IPS-11a (cell line): ENCODE data around the gene DNAH12.
"Not testable (repeated sequence)": the region's sequence is repeated elsewhere in the genome, so short reads cannot be mapped to it uniquely, and the experiment has no call there.

Source experiments
- H3K4me3 ChIP-seq: one replicate; pipeline ENCODE4 v1.5.1; 2013; ENCODE audit warnings: low read depth, low read length, control low read depth

DNAH12 gene

DNA sequence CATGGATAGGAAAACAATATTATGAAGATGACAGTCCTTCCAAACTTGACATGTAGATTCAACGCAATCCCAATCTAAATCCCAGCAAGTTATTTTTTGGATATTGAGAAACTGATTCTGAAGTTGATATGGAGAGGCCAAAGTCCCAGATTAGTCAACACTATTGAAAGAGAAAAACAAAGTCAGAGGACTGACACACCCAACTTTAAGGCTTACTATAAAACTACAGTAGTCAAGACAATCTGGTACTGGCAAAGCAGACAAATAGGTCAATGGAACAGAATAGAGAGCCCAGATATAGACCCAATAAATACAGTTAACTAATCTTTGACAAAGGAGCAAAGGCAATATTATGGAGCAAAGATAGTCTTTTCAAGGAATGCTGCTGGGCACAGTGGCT is 132.4 kb downstream of the DNAH12 start:
- no peak overlapping the region for H3K4me3 ChIP-seq

DNA sequence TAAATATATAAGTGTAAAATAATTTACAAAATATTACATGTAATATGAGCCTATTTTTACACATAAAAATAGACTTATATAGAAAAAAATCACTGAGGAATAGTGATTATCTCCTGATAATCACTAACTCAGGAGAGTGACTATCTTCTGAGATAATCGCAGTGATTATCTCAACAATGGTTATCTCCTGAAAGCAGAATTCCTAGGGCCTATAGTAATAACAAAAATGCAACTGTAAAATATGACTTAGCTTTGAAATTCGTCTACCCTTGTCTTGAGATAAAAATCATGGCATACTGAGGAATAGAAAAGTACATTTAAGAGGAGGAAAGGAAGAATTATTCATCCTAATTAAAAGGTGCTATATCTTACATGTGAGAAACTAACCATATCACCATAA is 134.7 kb downstream of the DNAH12 start:
- H3K4me3 ChIP-seq = no peak overlapping the region

DNA sequence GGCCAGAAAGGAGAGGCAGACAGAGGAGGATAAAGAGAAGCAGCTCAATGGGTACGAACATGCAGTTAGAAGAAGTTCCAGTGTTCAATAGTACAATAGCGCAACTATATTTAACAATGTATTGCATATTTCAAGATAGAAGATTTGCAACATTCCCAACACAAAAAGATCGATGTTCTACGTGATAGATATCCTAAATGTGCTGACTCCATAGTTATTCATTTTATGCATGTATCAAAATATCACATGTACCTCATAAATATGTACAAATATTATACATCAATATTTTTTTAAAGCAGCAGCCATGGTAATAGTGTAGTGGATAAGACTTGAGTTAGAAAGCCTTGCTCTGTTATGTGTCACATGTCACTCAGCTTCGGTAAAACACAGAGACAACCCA is 141.5 kb downstream of the DNAH12 start:
- no peak overlapping the region for H3K4me3 ChIP-seq

DNA sequence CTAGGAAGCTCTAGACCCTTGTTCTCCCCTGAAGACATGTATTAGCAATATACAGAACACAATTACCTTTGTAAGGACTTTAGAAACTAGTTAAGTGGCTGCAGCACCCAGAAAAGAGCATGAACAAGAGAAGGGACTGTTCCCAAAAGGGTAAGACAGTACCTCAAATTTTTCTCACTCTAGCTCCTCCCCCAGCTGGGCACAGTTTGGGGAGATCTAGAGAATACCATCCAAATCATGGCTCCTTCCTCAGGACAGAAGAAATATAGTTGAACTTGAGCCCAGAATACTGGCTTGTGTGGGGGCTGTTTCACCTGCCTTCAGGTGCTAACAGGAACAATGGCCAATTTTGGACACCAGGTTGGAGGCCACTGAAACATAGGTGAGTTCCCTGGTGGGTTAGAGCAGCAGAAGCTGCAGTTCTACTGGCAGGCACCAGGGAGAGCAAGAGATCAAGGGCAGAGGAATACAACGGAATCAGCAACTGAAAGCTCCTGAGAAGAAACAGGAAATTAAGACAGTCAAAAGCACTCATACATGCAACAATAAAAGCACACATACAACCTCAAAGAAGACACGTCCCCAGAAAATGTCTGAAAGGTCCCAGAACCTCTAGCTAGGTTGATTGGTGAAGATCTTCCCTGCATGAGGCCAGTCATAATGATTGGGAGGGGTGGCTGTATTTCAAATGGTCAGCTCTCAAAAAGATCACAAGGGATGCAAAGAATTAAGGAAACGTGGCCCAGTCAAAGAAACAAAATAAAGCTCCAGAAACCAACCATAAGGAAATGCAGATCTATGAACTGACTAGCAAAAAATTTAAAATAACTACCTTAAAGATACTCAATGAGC is 146.7 kb downstream of the DNAH12 start:
- no peak overlapping the region for H3K4me3 ChIP-seq

DNA sequence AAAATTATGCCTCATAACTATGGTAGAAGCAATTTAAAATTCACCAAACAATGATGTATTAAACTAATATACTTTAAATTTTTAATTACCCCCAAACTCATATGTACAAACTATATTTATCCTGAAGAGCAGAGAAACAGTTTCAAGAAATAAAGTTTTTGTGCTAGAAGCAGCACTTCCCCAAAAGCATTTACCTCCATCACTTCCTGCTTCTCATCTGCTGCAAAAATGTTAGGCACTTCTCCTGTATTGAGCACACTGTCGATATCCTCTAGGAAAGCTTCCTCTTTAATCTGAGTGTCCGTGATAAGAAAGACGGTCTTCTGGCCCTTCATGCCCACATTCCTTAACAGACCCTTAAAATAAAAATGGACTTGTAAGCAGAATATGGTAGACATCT is 150.2 kb downstream of the DNAH12 start:
- no peak overlapping the region for H3K4me3 ChIP-seq

DNA sequence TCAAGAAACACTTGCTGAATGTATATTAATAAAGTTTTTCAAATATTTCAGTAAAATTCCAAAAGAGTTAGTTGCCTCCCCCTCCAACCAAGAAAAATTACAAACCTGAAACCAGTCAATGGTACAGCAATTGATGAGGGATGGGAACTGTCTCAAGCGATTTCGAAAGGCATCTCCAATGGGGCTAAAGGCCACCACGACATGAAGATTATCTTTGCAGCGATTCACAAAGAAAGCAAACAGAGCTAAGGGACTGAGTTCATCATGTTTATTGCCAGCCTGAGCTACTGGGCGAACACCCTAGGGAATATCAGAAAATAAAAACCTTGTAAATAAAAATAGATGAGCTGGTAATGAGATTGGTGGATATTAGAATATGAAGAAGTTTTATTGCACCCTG is 152.4 kb downstream of the DNAH12 start:
- no peak overlapping the region for H3K4me3 ChIP-seq

DNA sequence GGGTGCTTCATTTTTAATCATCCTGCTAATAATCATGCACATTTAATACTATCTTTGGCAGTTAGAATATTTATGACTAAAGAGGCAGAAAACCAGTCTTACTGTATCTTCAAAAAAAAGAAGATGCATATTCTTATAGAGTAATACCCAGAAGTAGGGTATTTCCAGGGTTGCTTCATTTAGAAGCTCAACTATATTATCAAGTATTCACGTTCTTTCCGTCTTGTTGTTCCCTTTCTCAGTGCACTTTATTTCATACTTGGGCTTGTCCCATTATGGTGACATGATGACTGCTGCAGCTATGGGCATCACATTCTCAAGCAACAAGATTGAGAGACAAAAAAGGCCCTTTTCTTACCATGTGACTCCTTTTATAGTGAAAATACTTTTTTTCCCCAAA is 154.9 kb downstream of the DNAH12 start:
- no peak overlapping the region for H3K4me3 ChIP-seq

DNA sequence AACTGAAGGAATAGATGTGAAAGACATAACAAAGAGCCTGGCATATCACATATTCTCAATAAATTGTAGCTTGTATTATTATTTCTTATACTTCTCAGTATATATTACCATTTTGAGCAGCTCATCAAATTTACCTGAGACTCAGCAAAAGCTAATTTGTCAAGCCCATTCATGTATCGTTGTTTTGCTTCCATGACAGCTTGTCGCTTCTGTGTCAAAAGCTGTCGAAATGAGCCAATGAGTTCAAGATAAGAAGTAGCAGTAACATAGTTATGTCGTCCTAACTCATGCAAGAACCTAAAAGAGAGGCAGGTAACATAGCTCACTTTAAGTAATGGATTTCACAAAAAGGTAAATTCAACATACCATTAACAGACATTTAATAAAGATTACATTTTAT is 157.8 kb downstream of the DNAH12 start:
- H3K4me3 ChIP-seq = no peak overlapping the region

DNA sequence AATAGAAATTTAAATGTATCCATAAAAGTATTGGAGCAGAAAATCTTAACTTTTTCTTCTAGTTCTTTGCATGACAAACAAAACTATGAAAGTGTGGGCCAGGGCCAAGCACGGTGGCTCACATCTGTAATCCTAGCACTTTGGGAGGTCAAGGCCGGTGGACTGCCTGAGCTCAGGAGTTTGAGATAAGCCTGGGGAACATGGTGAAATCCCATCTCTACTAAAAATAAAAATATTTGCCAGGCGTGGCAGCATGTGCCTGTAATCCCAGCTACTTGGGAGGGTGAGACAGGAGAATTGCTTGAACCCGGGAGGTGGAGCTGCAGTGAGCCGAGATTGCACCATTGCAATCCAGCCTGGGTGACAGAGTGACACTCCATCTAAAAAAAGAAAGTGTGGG is 158.6 kb downstream of the DNAH12 start:
- H3K4me3 ChIP-seq = no peak overlapping the region

DNA sequence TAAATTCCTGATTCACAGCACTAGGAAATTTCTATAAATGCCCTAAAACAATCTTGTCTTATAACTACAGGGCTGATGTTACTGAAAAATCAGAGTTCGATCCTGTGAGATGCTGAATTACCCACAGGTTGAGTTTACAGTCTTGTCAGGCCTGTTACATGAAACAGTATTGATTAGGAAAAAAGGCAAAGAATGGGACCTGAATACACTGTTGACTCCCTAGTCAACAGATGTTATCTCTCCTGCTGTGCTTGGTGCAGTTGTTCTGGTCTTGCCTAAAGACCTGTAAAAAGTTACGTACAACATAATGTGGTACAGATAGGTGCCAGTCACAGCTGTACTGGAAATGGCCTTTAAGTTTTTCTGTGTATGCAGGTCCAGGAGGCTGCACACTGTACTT is 160.3 kb downstream of the DNAH12 start:
- H3K4me3 ChIP-seq = no peak overlapping the region

DNA sequence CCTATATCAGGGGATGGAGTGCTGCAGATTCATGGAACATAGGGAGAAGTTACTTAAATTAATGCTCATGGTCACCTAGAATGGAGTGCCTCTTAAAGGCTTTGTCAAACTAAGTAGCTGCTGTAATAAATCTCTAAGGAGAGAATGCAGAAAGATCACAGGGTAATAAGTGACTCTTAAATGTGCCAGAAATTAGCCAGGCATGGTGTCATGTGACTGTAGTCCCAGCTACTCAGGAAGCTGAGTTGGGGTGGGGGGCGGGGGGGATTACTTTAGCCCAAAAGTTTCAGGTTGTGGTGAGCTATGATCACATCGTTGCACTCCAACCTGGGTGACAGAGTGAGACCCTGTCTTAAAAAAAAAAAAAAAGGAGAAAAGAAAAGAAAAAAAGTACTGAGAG is 160.7 kb downstream of the DNAH12 start:
- no peak overlapping the region for H3K4me3 ChIP-seq

DNA sequence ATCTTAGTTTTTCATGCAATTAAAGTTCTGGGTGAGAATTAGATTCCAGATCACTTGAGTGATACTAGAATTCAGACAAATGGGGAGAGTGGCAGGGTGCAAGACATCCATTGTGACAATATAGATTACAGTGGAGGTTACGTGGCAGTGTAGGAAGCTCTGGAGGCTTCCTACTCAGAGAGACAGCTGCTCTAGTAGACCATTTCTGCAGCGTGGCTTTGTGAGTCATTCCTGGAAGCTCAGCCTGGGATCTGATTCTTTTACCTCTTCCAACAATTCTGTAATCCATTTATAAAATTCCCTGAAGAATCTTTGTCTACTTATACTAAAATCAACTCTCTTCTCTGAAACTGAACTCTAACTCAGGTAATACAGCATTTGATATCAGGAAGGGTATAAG is 161.2 kb downstream of the DNAH12 start:
- no peak overlapping the region for H3K4me3 ChIP-seq

DNA sequence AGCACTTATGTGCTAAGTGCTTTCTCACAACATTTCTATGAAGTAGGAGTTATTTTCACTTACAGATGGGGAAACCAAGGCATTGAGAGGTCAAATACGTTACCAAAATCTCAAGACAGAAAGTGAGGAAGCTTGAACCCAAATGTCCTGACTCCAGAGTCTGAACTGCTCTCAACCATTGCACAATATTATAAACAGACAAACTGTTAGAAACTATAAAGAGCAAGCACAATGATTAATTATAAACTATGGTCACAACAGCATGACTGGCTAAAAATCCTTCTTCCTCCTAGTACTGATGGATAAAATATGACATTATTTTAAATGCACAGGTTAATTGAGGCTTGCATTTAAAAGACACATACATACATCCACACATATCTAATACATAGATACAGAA is 173.8 kb downstream of the DNAH12 start:
- no peak overlapping the region for H3K4me3 ChIP-seq

DNA sequence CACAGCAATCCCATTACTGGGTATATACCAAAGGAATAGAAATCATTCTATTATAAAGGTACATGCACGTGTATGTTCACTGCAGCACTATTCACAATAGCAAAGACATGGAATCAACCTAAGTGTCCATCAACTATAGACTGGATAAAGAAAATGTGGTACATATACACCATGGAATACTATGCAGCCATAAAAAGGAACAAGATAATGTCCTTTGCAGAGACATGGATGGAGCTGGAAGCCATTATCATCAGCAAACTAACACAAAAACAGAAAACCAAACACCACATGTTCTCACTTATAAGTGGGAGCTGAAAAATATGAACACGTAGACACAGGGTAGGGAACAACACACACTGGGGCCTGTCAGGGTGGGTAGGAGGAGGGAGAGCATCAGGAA is 179.1 kb downstream of the DNAH12 start:
- not testable (repeated sequence) for H3K4me3 ChIP-seq

DNA sequence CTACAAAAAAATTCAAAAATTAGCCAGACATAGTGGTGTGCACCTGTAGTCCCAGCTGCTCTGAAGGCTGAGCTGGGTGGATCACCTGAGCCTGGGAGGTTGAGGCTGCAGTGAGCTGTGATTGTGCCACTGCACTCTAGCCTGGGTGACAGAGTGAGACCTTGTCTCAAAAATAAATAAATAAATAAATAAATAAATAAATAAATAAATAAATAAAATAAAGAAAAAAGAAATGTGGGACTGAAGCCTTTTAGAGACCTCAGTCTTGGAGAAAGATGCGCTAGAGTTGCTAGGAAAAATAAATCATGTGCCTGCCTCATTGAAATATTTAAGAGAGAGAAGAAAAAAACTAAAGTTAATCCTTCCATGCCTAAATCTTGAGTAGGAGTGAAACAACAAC is 187.9 kb downstream of the DNAH12 start:
- not testable (repeated sequence) for H3K4me3 ChIP-seq

DNA sequence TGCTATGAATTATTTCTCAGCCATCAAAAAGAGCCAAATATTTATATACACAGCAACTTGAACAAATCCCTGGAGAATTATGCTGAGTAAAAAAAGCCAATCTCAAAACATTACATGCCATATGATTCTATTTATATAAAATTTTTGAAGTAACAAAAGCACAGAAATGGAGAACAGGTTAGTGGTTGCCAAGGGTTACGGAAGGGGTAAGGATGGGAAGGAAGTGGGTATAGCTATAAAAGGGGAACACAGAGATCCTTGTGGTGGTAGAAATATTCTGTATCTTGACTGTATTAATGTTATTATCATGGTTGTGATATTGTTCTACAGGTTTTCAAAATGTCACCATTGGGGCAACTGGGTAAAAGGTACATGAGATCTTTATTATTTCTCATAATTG is 189.4 kb downstream of the DNAH12 start:
- no peak overlapping the region for H3K4me3 ChIP-seq

DNA sequence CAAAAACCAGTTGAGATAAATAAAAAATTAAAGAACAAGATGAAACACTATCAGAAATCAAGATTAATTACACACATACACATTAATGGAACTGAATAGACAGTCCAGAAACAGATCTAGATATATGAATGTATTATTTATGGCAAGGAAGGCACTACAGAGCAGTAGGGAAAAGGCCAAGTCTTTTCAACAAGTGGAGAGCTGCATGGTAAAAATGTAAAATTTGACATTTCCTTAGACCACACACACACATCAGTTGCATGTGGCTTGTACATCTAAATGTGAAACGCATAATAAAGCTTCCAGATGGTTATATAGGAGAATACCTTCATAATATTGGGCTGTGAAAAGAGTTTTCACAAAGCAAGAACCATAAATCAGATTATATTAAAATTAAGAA is 193.9 kb downstream of the DNAH12 start:
- no peak overlapping the region for H3K4me3 ChIP-seq

DNA sequence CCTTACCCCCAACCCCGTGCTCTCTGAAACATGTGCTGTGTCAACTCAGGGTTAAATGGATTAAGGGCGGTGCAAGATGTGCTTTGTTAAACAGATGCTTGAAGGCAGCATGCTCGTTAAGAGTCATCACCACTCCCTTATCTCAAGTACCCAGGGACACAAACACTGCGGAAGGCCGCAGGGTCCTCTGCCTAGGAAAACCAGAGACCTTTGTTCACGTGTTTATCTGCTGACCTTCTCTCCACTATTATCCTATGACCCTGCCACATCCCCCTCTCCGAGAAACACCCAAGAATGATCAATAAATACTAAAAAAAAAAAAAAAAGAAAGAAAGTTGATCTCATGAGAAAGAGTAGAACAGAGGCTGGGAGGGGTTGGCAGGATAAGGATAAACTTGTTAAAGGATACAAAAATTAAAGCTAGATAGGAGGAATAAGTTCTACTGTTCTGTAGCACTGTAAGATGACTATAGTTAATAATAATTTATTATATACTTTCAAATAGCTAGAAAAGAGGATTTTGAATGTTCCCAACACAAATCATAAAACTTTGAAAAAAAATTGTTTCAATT is 205.0 kb downstream of the DNAH12 start:
- H3K4me3 ChIP-seq = not testable (repeated sequence)

DNA sequence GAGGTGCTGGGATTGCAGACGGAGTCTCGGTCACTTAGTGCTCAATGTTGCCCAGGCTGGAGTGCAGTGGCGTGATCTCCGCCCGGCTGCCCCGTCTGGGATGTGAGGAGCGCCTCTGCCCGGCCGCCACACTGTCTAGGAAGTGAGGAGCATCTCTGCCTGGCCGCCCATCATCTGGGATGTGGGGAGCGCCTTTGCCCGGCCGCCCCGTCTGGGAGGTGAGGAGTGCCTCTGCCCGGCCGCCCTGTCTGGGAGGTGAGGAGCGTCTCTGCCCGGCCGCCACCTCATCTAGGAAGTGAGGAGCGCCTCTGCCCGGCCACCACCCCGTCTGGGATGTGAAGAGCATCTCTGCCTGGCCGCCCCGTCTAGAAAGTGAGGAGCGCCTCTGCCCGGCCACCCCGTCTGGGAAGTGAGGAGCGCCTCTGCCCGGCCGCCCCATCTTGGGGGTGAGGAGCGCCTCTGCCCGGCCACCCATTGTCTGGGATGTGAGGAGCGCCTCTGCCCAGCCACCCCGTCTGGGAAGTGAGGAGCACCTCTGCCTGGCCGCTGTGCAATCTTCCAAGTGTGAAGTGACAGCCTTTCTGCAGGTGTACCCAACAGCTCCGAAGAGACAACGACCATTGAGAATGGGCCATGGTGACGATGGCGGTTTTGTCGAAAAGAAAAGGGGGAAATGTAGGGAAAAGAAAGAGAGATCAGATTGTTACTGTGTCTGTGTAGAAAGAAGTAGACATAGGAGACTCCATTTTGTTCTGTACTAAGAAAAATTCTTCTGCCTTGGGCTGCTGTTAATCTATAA is 205.7 kb downstream of the DNAH12 start:
- not testable (repeated sequence) for H3K4me3 ChIP-seq

DNA sequence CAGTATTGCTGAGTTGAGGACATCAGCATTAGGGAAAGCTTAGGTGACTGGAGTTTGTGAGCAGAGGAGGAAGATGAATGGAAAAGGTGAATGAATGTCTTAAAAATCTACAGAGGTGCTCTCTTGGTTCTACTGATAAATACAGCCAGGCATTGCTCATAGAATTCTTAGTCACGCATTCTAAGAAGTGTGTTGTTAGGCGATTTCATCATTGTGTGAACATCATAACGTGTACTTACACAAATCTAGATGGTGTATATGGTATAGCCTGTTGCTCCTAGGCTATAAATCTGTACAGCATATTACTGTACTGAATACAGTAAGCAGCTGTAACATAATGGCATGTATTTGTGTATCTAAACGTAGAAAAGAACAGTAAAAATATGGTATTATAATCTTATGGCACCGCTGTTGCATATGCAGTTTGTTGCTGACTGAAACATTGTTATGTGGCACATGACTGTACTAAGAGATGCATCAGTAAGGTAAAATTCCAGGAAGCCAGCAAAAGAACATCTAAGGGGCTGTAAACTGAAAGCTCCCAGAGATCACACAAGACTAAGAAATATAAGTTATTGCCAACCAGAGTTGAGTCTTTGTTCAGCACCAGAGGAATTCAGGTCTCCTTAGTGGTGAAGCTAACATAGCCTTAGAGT is 208.7 kb downstream of the DNAH12 start:
- H3K4me3 ChIP-seq = no peak overlapping the region

DNA sequence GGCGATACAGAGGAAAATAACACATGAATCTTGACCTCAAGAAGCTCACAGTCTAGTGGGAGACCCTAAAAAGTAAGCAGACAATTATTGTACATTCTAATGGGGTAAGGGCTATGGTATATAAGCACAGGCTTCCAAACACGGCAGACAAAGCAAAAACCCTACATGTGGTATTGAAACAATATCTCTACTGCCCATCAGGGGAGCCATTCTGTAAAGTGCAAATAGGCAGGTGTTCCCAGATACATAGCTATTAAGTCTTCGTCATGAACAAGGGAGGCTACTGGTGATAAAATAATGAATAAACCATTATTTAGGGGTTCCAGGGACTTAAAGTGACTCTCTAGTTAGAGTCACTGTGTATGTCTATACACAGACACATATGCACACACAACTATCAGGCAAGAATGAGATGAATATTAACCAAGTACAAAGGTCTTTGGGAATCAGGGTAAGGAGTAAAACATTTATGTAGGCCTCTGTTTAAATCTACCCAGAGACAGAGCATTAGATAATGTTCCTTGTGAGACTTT is 213.0 kb downstream of the DNAH12 start:
- no peak overlapping the region for H3K4me3 ChIP-seq
